HG02973 (cell line): ENCODE data around the gene GPR55.

Source experiments
- ATAC-seq: cut with Tn5 transposase; IDR thresholded peaks from one replicate; pipeline ENCODE4 v1.9.1; 2021; ENCODE audit warnings: moderate library complexity; ENCODE audit not compliant: unreplicated experiment

GPR55 gene

DNA sequence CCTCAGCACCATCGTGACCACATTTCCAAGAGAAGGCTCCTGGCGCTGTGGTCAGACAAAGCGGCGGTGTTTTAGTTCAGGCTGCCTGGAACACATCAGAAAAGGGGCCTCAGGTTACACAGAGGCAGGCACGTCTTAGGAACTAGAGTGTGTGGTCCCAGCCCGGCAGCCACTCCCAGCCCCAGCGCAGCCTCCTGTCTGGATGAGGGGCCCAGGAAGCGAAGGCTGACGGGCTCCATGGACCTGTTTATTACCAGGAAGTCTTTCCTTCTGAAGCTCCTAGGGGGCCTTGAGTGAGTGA is 10.0 kb upstream of the GPR55 start:
- ATAC-seq: no peak

- ATAC-seq: no peak
These were observed 9.4 kb upstream of the GPR55 start for GRCh38 chr2:230934231-230935129.

GRCh38 chr2:230933521-230934180 is 8.6 kb upstream of the GPR55 start:
- ATAC-seq: no peak

GRCh38 chr2:230932556-230933511 is 7.8 kb upstream of the GPR55 start:
- no peak for ATAC-seq

DNA sequence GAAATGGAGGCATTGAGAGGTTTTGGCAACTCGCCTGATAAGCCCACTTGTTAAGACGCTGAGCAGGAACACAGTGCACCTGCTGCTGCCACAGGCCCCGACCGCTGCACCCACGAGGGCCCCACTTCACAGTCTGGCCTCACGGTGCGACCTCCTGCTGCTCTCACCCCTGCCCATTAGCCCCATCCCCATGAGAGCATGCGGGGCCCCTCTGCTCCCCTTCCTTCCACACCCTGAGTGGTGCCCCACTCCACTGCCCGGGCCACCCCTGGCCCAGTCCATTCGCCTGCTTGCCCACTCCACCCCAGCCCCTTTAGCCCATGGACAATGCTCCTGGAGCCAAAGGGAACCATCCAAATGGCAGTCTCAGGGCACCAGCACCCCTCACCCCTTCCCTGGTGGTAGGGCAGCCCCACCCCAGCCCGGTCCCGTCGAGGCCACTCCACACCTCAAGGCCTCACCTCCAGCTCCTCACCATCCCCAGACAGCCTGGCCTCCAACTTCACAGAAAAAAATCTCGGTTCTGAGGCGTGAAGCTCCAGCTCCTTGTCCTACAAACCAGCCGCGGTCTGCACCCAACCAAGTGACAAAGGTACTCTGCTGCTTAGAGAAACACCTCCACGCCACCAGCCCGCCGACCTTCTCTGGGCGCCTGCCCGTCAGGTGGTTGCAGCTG is 6.7 kb upstream of the GPR55 start:
- no peak for ATAC-seq

- no peak for ATAC-seq
These were observed 6.0 kb upstream of the GPR55 start for GRCh38 chr2:230930928-230931555.

DNA sequence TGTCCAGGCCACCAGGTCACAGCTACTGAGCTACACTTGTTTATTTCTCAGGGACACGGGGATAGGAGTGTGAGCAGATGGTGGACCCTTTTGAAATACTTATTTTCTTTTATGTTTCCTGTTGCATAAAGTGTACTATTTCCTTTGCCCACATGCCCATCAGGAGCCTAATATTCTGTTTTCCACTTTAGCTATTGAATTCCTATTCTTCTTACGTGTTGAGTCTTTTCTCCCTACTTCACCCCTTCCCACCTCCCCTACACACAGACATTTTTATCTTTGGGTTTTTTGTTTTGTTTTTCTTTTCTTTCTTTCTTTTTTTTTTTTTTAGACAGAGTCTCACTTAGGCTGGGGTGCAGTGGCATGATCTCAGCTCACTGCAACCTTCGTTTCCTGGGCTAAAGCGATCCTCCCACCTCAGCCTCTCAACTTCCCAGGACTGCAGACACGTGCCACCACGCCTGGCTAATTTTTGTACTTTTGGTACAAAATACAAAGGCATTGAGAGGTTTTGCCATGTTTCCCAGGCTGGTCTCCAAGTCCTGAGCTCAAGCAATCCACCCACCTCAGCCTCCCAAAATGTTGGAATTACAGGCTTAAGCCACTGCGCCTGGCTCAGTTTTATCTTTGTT is 5.2 kb upstream of the GPR55 start:
- ATAC-seq: no peak

GRCh38 chr2:230929381-230930148 is 4.5 kb upstream of the GPR55 start:
- no peak for ATAC-seq

- no peak for ATAC-seq
These were observed 3.8 kb upstream of the GPR55 start for GRCh38 chr2:230928701-230929380.

DNA sequence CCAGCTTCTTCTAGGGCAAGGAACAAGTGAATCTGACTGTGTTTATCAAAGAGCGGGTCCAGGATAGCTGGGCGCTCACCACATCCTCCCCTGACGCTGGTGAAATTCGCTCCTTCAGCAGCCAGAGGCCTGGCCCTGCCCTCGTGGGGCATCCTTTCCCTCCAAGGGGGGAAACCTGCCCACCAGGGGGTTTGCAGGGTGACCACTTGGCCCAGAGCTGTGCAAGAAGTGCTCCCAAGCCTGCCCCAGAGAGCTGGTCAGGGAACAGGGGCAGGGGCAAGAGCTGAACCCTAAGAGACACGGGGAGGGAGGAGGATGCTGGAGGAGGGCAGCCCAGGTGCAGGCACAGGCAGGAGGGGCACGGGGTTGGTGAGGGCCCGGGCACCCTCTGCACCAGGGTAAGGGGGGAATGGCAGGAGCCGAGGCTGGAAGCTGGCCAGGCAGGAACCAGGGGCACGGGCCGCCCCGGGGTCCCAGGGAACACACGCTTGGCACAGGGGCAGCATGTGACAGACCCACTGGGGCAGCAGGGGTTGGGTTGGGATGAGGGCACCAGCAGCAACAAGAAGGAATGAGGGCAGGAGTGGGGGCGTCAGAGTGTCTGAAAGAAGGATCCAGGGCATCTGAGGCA is 2.8 kb upstream of the GPR55 start:
- ATAC-seq: no peak

GRCh38 chr2:230925879-230926765 is 1.1 kb upstream of the GPR55 start:
- ATAC-seq: peak; percentile 43

- ATAC-seq: peak; percentile 22
These were observed 419 bp upstream of the GPR55 start for GRCh38 chr2:230925443-230925878.

DNA sequence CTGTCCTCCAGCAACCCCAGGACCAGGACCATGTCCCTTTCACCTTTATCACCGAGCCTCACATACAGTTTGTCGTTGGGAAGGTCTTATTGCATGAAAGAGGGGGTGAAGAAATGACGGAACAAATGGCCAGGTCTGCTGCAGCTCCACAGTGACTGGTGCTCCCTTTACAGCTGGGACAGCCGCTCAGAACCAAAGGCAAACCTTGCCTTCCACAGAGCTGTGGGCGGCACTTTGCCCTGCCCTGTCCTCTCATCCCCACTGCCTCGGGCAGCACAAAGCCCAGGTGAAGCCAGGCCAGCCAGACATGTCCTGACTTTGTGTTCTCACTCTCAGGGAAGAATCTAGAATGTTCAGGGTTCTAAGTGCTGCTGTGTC is 961 bp downstream of the GPR55 start:
- ATAC-seq: no peak

- no peak for ATAC-seq
These were observed 1.9 kb downstream of the GPR55 start for GRCh38 chr2:230922951-230923717.

DNA sequence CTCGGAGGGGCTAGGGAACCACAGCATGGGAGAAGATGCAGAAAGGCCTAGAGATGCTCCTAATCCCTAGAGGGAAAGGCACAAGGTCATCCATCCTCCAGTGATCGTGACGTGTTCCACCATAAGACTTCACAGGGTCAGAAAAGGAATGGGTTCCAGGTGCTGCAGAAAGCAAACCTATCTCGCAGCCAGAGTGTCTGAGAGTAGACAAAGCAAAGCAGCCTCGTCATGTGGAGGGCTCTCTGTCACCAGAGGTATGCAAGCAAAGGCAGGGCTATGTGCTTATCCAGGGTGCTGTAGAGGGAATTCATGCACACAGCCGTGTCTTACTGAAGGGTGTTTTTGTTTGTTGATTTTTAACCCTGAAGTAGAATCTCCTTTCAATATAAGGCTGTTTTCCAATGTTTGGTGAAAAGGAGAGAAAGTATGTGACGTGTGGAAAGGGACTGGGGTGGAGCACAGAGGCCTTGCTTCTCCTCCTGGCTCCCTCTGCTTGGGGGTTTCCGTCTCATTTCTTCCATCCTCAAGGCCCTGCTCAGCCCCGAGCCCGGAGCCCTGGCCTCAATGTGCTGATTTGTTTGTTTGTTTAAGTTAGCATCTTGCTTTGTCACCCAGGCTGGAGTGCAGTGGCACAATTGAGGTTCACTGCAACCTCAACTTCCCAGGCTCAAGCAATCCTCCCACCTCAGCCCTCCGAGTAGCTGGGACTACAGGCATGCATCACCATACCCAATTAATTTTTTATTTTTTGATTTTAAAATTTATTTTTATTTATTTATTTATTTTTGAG is 3.0 kb downstream of the GPR55 start:
- no peak for ATAC-seq

DNA sequence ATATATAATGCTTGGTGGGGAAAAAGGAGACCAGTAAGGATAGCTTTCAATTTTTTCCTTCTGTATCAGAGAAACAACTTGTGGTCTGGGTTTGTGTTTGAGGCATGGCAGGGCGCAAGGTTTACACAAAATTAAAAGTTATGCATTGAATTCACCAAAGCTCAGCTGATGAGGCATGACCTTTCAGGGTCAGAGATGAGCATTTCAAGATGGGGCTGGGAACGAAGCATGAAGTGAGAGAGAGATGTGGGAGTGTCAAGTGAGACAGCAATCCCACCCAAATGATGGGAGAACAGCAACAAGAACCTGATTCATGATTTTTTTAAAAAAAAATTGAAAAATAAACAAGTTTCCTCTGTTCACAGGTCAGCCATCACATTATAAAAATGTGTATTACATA is 4.9 kb downstream of the GPR55 start:
- ATAC-seq: no peak
